ENCODE results near the gene BPI. TPM values are rescaled to one million over a fixed set of nuclear protein-coding genes. Genes with fewer than 3 reads are reported as not detected.
"Not testable (repeated sequence)": the region's sequence is repeated elsewhere in the genome, so short reads cannot be mapped to it uniquely, and the experiment has no call there.

Gene BPI
- total RNA-seq, 1 donor from 2014 or later = not detected

- DNase-seq (ENCODE audit: missing footprints); intact Hi-C loops (cut with DNase I); ATAC-seq: not testable (repeated sequence)
Observed at GRCh38 chr20:38377838-38378237, 73.9 kb downstream of the BPI start.

- intact Hi-C loops (cut with DNase I) = no loop called here
- DNase-seq (ENCODE audit: missing footprints) = no peak
- no peak for ATAC-seq
Observed at GRCh38 chr20:38383147-38383546, 79.2 kb downstream of the BPI start.

GRCh38 chr20:38386004-38386403, 82.0 kb downstream of the BPI start:
- ATAC-seq = no peak
- no peak for DNase-seq (ENCODE audit: missing footprints)
- intact Hi-C loops (cut with DNase I) = no loop called here

GRCh38 chr20:38386851-38387250, 82.9 kb downstream of the BPI start:
- intact Hi-C loops (cut with DNase I) = no loop called here
- no peak for ATAC-seq
- no peak for DNase-seq (ENCODE audit: missing footprints)

Other genes starting within 250 kb of the BPI start
- gene TGM2, start 138.9 kb upstream of the BPI start, total RNA-seq = 581 TPM
- 7.9 TPM for gene KIAA1755, start 43.4 kb upstream of the BPI start, total RNA-seq
- 0.16 TPM for gene LBP, start 42.3 kb downstream of the BPI start, total RNA-seq
- 5.6 TPM for gene SNHG17, start 131.2 kb downstream of the BPI start, total RNA-seq
- 21.9 TPM for gene RALGAPB, start 168.7 kb downstream of the BPI start, total RNA-seq

Data from Right ventricle myocardium inferior (tissue), 1 donor.